RWPE1 (cell line): ENCODE results near the gene CYBC1.
"Not testable (repeated sequence)": the region's sequence is repeated elsewhere in the genome, so short reads cannot be mapped to it uniquely, and the experiment has no call there.

ENCODE experiments used
- CTCF ChIA-PET: fragments of 350-600 bp; sonication (Branson Sonifier 250); formaldehyde crosslinking; extraction: SDS; loops from one replicate; lab custom pipeline; 2021; lab: Yijun Ruan, JAX
- POLR2A ChIA-PET: fragments of 400-600 bp; formaldehyde crosslinking; extraction: SDS; loops from one replicate; lab custom pipeline; 2020; ENCODE audit warnings: antibody characterized with exemption; ENCODE audit not compliant: low non-redundant PET; lab: Yijun Ruan, JAX
- DNase-seq: peaks from one replicate; pipeline ENCODE4 v3.0.0; 2012; ENCODE audit warnings: low spot score
- H3K27ac ChIP-seq: fragments of 450-650 bp; 2 replicates; pipeline ENCODE4 v1.5.1; 2017
- CTCF ChIP-seq: fragments of 450-650 bp; conservative IDR thresholded peaks from 2 replicates; pipeline ENCODE4 v1.5.1; 2017; ENCODE audit warnings: low read depth, mild to moderate bottlenecking

The CYBC1 gene

GRCh38 chr17:82458885-82459424 lies 8.4 kb upstream of the CYBC1 start:
- no peak for TF ChIP-seq CTCF
- peak overlapping the region; percentile 98 for H3K27ac ChIP-seq
- CTCF ChIA-PET = interaction anchor here (0.5 to 0.7 kb wide), 2 partner anchors 109 to 1561 kb away, joined by 3 read pairs; no protein-coding TSS in a partner anchor
- DNase-seq = peak; percentile 8
- POLR2A ChIA-PET = no interaction called here

DNA sequence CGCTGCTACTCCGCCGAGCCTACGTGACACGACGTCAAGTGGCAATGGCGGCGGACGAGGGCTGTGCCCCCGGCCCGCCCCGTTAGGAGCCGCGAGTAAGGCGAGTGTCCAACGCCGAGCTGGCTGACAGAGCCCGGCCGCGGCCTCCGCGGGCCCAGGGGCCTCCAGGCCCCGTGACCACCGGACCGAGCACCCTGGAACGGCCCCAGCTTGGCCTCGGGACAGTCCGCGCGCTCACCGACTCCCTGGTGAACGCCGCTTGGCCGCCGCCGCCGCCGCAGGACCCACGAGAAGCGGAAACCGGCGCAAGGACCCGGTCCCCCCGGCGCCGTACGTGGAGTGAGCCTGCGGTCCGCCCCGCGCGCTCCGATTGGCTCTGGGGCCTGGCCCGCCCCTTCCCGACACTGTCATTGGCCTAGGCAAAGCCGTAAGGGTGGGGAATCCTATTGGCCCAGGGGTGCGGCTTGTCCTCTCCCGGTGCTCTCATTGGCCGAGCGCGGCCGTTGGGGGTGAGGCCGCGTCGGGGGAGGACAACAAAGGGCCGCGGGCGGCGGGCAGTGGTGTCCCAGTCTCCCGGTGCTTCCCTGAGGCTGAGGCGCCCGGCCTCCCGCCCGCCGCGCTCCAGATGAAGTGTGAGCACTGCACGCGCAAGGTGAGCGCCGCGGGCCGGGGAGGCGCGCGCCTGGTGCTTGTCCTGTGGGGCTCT lies 7.8 kb upstream of the CYBC1 start, which contains the start of gene NARF:
NARF (plus strand) TSS at position 563 of the 706 bp plus-strand sequence; CDS start at position 626, 63 bp downstream.
- TF ChIP-seq CTCF = no peak
- ChIA-PET CTCF (interaction anchor here (0.6 kb wide), 1 partner anchor 8 kb away, joined by 3 read pairs; no protein-coding TSS in a partner anchor), POLR2A (interaction anchor here (0.6 kb wide), 1 partner anchor 258 kb away, joined by 3 read pairs; the partner anchor contains the start of gene FN3KRP)
- DNase-seq = peak; percentile 99
- peak within 1 kb of the TSS; percentile 98 for H3K27ac ChIP-seq

- no peak for DNase-seq
- POLR2A ChIA-PET = no interaction called here
- no peak for TF ChIP-seq CTCF
- H3K27ac ChIP-seq = peak overlapping the region; percentile 98
- CTCF ChIA-PET = interaction anchor here (0.6 kb wide), 1 partner anchor 9 kb away, joined by 3 read pairs; no protein-coding TSS in a partner anchor
Observed at GRCh38 chr17:82457929-82458178, 7.3 kb upstream of the CYBC1 start.

DNA sequence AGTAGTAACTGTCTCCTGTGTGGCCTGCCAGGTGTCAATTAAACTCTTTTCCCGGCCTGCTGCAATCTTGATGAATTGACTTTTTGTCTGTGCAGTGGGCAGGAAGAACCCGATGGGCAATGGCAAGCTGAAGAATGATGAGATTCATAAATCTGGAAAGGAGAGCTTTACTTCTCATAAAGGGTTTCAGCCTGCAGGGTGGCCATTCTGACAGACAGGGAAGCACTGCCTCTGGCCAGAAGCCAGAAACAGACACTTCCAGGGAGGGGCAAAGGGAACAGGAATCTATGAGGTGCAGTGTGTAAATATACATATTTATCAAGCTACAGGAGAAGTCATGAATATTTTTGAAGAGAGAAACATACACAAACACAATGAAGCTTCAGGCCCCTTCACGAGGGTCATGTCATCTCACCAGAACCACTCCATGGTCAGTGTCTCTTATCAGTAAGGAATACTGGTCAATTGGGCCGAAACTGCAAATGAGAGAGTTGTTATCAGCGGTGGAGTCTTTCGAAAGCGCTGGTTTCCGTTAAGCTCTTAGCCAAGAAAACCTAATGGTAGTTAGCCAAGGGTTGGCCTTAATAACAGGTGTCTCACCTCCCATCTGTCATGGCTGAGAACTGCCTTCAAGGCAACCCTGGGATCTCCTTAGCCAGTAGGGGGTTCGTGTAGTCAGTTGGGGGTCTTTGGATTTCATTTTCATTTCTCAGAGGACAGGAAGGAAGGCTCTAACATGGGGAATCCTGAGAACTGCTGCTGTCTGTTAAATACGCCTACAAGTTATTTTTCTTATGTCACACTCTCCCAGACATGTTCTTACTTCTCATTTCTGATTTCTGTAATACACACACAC lies 6.7 kb upstream of the CYBC1 start:
- DNase-seq = no peak
- peak overlapping the region; percentile 98 for H3K27ac ChIP-seq
- no peak for TF ChIP-seq CTCF
- POLR2A ChIA-PET = no interaction called here
- CTCF ChIA-PET = no interaction called here

GRCh38 chr17:82453706-82454105 lies 3.2 kb upstream of the CYBC1 start:
- H3K27ac ChIP-seq, CTCF ChIA-PET, POLR2A ChIA-PET, DNase-seq: not testable (repeated sequence)

GRCh38 chr17:82453151-82453550 lies 2.6 kb upstream of the CYBC1 start:
- H3K27ac ChIP-seq, POLR2A ChIA-PET, DNase-seq, CTCF ChIA-PET: not testable (repeated sequence)

- TF ChIP-seq CTCF = no peak
- no peak for DNase-seq
- ChIA-PET POLR2A (interaction anchor here (0.6 kb wide), 1 partner anchor 100 kb away, joined by 9 read pairs; no protein-coding TSS in a partner anchor), CTCF (no interaction called here)
- no peak overlapping the region for H3K27ac ChIP-seq
Observed at GRCh38 chr17:82452162-82452561, 1.6 kb upstream of the CYBC1 start.
